GM10847 (cell line): ENCODE data around the gene MED15.

ENCODE experiments used
- POLR2A ChIP-seq: IDR thresholded peaks from 2 replicates; pipeline ENCODE4 v1.6.1; 2011; ENCODE audit not compliant: insufficient read length; ENCODE audit errors: extremely low read depth

Gene MED15

DNA sequence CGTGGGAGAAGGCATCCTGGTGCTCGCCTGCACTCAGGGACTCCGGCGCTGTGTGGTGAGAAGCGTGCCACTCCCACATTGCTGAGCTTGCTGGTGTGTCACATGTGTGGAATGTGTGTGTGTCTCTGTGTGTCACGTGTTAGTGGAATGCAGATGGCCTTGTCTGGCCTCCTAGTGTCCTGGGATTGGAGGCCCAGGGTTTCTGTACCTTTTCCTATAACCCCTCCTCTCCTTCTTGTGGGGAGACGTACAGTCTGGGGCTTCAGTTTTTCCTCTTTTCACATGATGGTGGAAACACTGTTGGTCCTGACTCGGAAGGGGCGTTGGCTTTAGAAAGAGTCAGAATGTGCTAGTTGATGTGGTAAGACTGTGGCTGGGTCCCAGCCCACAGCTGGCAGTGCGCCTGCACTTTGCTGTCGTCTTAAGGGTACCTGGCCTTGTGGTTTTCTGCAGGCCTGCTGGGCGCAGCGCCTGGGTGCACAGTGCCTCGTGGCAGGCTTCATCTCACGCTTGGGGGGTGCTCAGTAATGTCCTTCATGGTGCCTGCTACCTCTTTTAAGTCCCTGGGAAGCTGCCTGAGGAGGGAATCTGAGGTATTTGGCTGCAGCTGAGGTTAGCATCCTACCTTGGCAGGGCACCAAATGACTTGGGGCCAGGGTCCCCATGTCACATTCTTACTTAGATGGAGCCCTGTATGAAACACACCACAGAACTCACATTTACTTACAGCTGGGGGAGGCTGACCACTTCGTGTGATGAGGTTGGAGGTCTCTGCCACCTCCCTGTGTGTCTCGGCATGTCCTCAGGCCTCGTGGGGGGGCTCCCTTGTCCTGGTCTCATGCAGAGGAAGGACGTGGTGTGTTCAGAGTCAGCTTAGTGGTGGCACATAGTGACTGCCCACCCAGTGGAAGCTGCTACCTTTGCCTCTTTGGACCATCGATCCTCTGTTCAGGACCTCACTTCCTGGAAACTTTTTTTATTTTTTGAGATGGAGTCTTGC, 61.9 kb downstream of the MED15 start:
- no peak for TF ChIP-seq POLR2A

GRCh38 chr22:20571078-20571503, 63.7 kb downstream of the MED15 start:
- no peak for TF ChIP-seq POLR2A

DNA sequence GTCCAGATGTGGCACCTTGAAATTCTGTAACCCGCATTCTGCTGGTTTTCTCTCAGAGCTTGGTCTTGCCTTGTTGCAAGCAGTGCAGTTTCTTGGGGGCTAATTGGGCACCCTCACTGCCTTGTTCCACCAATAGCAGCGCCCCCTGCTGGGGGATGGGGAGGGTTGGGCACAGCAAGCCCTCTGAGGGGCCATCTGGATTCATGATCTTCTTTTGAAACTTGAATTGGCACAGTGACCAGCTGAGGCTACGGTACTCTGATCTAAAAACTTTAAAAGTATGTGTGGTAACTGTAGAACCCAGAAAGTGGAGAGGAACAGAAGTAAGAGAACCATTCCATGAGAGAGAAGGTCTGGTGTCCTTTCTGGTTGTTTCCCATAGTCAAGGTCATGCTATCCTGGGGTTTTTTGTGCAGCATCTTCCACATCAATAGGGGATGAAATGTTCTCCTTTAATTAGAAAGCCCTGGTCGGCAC, 64.2 kb downstream of the MED15 start:
- TF ChIP-seq POLR2A: no peak

GRCh38 chr22:20572132-20572802, 64.9 kb downstream of the MED15 start:
- no peak for TF ChIP-seq POLR2A

DNA sequence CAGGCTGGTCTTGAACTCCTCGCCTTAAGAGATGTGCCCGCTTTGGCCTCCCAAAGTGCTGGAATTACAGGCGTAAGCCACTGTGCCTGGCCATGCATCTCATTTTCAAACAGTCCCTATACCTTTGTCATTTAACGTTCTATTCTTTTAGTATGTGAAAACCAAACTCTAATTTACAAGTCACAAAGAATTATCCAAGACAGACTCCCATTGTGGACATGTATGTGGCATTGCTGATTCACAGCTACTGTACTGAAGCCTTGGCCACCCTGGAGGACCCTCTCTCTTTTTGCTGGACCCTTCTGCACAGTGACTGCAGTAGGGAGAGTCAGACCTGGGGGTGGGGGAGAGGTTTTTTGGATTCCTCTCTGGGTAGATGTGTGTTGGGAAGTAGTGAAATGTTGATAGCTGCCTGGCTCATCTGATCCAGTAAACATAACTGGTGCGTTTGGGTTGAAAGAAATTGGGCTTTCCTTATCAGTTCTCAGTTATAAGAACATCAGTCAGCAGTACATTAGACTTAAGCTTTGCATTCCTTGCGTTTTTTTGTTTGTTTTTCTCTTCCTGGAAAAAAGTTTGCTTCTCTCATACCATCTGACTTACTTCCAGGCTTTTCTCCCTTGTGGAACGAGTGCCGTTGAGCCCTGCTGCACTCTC, 65.9 kb downstream of the MED15 start:
- no peak for TF ChIP-seq POLR2A

DNA sequence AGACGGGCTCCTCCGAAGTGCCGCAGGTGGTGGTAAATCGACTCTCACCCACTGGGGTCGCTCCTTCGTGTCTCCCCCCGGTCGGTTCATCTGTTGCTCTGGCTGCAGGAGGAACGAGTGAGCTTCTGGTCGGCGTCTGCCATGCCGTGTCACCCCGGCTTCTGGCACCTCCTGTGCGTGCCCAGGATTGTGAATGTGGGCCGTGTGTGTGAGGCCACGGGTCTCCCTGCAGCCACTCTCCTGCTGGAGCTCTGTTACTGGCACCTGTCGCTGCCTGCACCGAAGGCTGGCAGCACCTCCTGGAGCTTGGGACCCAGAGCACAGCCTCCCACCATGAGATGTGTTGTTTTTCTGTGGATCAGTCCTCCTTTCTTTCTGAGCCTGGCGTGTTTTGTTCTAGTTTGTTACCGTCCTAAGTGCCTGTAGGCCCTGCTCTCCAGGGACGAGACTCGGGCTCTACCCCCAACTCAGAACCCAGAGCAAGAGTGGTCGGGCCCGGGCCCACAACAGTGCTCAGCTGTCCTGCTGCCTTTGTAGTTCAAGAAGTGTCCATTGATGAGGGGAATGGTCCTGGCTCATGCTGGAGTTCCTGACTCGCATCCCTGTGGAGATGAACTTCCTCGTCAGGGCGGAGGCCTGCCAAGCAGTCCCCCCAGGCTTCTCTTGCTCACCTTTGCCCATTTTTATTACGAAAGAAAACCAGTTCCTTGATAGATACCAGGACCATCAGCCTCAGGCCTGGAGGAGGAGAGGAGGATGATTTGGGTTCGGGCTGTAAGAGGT, 66.6 kb downstream of the MED15 start:
- no peak for TF ChIP-seq POLR2A

DNA sequence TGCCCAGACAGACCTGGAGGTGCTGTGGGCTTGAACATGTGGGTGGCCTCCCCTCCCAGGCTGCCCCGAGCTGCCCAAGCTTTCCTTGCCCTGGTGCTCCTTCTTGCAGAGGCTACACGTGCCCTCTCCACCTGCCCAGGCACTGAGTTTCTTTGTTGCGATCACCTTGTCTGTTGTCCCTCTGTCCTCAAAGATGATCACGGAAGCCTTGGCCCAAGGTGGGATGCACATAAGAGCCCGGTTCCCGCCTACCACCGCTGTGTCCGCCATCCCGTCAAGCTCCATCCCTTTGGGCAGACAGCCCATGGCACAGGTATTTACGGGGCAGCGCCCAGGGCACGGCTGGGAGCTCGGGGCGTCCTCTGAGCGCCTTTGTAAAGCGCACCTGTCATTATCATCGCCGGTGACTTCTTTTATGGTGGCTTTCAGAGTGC, 67.5 kb downstream of the MED15 start:
- no peak for TF ChIP-seq POLR2A

- TF ChIP-seq POLR2A: no peak
These were observed 68.5 kb downstream of the MED15 start for GRCh38 chr22:20575724-20576444.

DNA sequence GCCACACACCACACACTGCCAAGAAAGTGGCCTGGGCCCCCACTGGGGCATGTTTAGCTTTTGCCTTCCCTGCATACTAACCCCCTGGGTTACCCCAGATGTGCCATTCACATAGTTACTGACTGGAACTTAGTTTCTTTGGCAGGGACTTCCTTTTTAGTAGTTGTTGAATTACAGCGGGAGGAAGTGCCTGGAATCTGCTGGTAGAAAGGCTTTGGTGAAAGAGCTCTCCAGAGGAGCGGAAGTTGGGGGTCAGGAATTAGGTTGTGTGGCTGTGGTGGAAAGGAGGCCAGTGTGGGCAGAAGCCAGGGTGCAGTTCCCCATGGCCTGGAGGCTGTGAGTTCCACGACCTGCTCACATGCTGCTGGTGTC, 69.0 kb downstream of the MED15 start:
- no peak for TF ChIP-seq POLR2A

DNA sequence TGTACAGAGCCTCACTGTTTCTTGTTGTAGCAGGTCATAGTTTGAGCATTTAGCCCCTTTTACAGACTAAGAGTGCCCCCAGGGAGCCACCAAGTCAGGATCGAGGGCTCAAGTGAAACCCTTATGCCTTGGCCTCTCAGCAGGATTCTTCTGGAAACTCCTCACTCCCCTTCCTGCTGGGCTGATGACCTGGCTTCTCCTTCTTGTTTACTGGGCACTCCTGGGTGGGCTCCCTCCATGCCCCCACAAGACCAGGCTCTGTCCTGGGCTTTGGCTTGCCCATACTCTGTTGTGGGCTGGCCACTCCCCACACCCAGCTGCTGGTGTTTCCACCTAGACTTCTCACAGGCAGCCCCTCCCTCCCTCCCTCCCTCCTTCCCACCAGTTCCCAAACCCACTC, 69.6 kb downstream of the MED15 start:
- no peak for TF ChIP-seq POLR2A

GRCh38 chr22:20577549-20577975, 70.2 kb downstream of the MED15 start:
- no peak for TF ChIP-seq POLR2A

GRCh38 chr22:20578192-20578591, 70.8 kb downstream of the MED15 start:
- TF ChIP-seq POLR2A: no peak

GRCh38 chr22:20578707-20579106, 71.3 kb downstream of the MED15 start:
- no peak for TF ChIP-seq POLR2A
